Neutrophil (primary cell): ENCODE results near the gene KRTAP10-8.
"Not testable (repeated sequence)": the region's sequence is repeated elsewhere in the genome, so short reads cannot be mapped to it uniquely, and the experiment has no call there.

Source experiments
- H3K27ac ChIP-seq: fragments of 200-600 bp; sonication (generic); 2 replicates; pipeline ENCODE4 v1.5.1; 2016; ENCODE audit warnings: mild to moderate bottlenecking, moderate library complexity
- H3K27me3 ChIP-seq: fragments of 200-600 bp; sonication (generic); 2 replicates; pipeline ENCODE4 v1.6.0; 2016; ENCODE audit warnings: mild to moderate bottlenecking
- H3K36me3 ChIP-seq: fragments of 200-600 bp; sonication (generic); 2 replicates; pipeline ENCODE4 v1.5.1; 2017
- H3K4me1 ChIP-seq, 2 experiments: fragments of 200-600 bp in 1 of 2; sonication (generic) in 1 of 2; 1 replicate in 1 of 2; 2 replicates in 1 of 2; pipeline versions ENCODE4 v1.5.1 to v1.6.1; 2013 to 2016; ENCODE audit warnings: low read depth in 1 of 2, low read length in 1 of 2, mild to moderate bottlenecking in 1 of 2, moderate library complexity in 1 of 2; ENCODE audit not compliant: control insufficient read depth in 1 of 2, insufficient read depth in 1 of 2
- H3K4me3 ChIP-seq, 2 experiments: fragments of 200-600 bp in 1 of 2; sonication (generic) in 1 of 2; 1 replicate in 1 of 2; 2 replicates in 1 of 2; pipeline ENCODE4 v1.5.1; 2013 to 2016; ENCODE audit warnings: low read depth in 1 of 2, low read length in 1 of 2, mild to moderate bottlenecking in 1 of 2, moderate library complexity in 1 of 2
- H3K9me3 ChIP-seq: fragments of 200-600 bp; sonication (generic); 2 replicates; pipeline ENCODE4 v1.5.1; 2016
- CTCF ChIP-seq: fragments of 200-600 bp; sonication (generic); IDR thresholded peaks from 2 replicates; pipeline ENCODE4 v1.5.1; 2016; ENCODE audit warnings: antibody characterized with exemption

KRTAP10-8 gene

GRCh38 chr21:44572959-44573583 lies 38.8 kb upstream of the KRTAP10-8 start:
- H3K4me3 ChIP-seq: no peak overlapping the region
- no peak for TF ChIP-seq CTCF
- H3K4me1 ChIP-seq: no peaks in the 10 kb centered on the region
- peaks cover 22% of the 10 kb centered on the region for H3K27me3 ChIP-seq
- H3K27ac ChIP-seq: no peak overlapping the region
- H3K9me3 ChIP-seq: no peaks in the 10 kb centered on the region
- no peaks in the 10 kb centered on the region for H3K36me3 ChIP-seq

- H3K36me3 ChIP-seq, H3K9me3 ChIP-seq, H3K4me3 ChIP-seq, H3K27ac ChIP-seq, H3K4me1 ChIP-seq: not testable (repeated sequence)
- peaks cover 17% of the 10 kb centered on the region for H3K27me3 ChIP-seq
Observed at GRCh38 chr21:44573630-44574456, 38.0 kb upstream of the KRTAP10-8 start, which contains the start of gene KRTAP10-4. TSS of gene KRTAP10-4 (plus strand) at chr21:44573729. CDS start at chr21:44573759, 30 bp downstream.

- Histone ChIP-seq H3K4me3 (no peak overlapping the region), H3K4me1 (no peaks in the 10 kb centered on the region), H3K9me3 (no peaks in the 10 kb centered on the region)
Observed at GRCh38 chr21:44574457-44575306, 37.2 kb upstream of the KRTAP10-8 start.

GRCh38 chr21:44575307-44576024 lies 36.4 kb upstream of the KRTAP10-8 start:
- H3K4me1 ChIP-seq: no peaks in the 10 kb centered on the region
- no peak overlapping the region for H3K27ac ChIP-seq
- H3K4me3 ChIP-seq: no peak overlapping the region
- no peaks in the 10 kb centered on the region for H3K9me3 ChIP-seq
- no peak for TF ChIP-seq CTCF
- H3K27me3 ChIP-seq: peaks cover 24% of the 10 kb centered on the region
- H3K36me3 ChIP-seq: no peaks in the 10 kb centered on the region

More at GRCh38 chr21:44574457-44575306, 37.2 kb upstream of the KRTAP10-8 start:
- peaks cover 17% of the 10 kb centered on the region for H3K27me3 ChIP-seq
- H3K36me3 ChIP-seq: no peaks in the 10 kb centered on the region
- H3K27ac ChIP-seq: no peak overlapping the region
- no peak for TF ChIP-seq CTCF

- H3K9me3 ChIP-seq: no peaks in the 10 kb centered on the region
- peaks cover 29% of the 10 kb centered on the region for H3K27me3 ChIP-seq
- H3K4me1 ChIP-seq: no peaks in the 10 kb centered on the region
- no peak overlapping the region for H3K27ac ChIP-seq
- no peaks in the 10 kb centered on the region for H3K36me3 ChIP-seq
- no peak overlapping the region for H3K4me3 ChIP-seq
- TF ChIP-seq CTCF: no peak
Observed at GRCh38 chr21:44576025-44576420, 35.9 kb upstream of the KRTAP10-8 start.
